AG20443 (cell line): ENCODE data around the gene NYNRIN.
"Not testable (repeated sequence)": the region's sequence is repeated elsewhere in the genome, so short reads cannot be mapped to it uniquely, and the experiment has no call there.

Experiments used
- DNase-seq: peaks from one replicate; pipeline ENCODE4 v3.0.0; 2012; ENCODE audit warnings: low spot score, mixed read lengths

NYNRIN gene

DNA sequence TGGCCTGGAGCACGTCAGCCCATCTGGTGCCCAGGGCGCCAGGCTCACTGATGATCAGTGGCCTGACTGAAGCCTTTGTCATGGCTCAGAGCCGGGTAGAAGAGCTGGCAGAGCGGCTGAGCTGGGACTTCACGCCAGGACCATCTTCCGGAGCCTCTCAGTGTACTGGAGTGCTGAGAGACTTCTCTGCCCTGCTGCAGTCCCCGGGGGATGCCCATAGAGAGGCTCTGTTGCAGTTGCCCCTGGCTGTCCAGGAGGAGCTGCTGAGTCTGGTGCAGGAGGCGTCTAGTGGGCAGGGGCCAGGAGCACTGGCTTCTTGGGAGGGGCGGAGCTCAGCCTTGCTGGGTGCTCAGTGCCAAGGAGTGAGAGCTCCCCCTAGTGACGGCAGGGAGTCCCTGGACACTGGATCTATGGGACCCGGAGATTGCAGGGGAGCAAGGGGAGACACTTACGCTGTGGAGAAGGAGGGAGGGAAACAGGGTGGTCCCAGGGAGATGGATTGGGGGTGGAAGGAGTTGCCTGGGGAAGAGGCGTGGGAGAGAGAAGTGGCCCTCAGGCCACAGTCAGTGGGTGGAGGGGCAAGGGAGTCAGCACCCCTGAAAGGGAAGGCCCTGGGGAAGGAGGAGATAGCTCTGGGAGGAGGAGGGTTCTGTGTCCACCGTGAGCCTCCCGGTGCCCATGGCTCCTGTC, 32.9 kb downstream of the NYNRIN start:
- peak; percentile 91 for DNase-seq

GRCh38 chr14:24432259-24433131, 33.7 kb downstream of the NYNRIN start:
- DNase-seq: no peak

DNA sequence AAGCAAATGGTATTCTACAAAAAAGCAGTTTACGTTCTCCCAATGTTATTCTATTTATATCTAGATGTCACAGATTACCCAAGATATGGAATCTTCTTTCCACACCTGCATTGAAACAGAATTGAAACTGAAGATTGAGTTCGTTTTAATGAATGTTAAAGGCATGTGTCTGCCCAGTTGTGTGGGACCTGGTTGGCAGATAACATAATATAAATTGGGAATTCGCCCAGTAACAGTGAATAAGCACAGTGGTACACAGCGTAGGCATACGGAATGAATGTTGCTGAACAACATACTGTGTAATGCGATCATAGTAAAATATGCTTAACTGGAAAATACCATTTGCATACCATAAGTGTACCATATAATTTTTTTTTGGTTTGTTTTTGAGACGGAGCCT, 35.2 kb downstream of the NYNRIN start:
- no peak for DNase-seq

GRCh38 chr14:24434676-24435075, 35.9 kb downstream of the NYNRIN start:
- no peak for DNase-seq

GRCh38 chr14:24435192-24435810, 36.5 kb downstream of the NYNRIN start:
- DNase-seq: no peak

- no peak for DNase-seq
Observed at GRCh38 chr14:24435998-24436354, 37.2 kb downstream of the NYNRIN start.

DNA sequence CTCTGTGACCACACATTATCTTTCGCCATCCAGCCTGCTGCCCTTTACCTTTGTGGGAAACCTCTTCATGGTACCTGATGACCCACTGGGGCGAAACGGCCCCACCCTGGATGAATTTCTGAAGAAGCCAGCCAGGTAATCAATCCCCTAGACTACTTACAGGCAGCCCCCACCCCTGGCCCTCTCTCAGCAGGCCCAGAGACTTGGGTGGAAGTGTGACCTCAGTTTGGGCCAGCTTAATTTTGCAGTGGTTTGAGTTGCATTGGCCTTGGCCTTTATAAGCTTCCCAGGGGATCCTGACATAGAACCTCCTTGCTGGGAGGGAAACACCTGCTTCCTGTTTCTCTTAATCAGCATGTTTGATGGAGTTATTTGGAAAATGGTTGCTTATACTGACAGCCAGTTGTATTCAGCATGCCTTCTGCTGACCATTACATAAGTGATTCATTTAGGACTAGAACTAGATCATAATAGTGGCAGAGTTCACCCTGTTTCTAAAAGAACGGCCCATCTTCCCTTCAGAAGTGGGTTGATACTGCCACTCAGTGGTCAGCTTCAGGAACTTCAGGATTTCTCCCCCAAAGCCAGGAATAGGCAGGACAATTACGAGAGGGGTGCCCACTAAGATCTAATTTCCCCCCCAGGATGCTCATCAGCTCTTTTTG, 37.7 kb downstream of the NYNRIN start:
- peak; percentile 82 for DNase-seq

GRCh38 chr14:24437020-24437735, 38.4 kb downstream of the NYNRIN start:
- DNase-seq: no peak

DNA sequence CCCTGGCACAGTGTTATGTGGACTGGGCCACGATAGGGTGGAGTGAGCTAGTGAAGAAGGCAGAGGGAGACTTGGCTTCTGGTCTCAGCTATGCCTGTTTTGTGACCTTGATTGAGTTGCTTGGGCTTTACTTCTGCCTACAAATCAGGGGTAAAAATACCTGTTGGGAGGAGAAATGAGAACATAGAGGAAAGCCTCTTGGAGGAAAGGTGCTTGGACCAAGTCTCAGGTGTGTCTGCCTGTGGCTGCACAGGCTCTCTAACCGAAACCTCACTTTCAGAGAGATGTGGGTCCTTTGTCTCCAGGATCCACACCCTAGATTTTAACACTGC, 38.9 kb downstream of the NYNRIN start:
- no peak for DNase-seq

DNA sequence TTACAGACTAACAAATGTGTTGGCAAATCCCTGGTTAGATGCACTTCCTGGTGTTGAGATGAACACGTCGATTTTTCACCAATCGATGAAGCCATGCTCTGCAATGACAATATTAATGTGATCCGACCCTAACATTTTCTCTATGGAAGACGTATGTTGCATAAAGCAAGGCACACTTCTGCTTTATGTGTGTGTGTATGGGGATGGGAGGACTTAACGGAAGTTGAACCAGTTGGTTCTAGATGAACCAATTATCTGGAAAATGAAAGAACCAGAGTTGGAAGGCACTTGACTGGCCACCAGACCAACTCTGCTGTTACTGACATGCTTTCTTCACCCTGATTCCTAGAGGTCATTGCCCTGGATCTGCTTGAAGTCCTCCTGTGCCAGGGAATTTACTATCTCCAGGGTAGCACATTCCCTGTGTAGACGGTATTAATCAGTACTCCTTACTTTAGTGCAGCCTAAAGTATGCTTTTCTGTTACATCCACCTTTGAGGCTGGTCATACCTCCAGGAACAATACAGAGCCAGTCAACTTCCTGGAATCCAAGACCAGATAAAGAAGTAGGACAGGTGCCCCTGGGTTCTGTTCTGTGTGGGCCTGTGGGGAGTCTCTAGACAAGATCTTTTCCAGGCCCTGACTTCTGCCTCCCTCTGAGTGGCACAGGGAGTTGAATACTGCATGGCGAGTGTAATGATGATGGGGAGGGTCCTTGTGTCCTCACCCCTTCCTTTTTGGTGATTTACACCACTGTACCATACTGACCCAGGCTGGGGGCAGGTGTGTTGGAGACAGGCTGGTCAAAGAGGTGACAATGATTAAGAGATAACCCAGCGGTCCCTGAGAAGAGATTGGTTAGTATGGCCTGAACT, 39.7 kb downstream of the NYNRIN start:
- no peak for DNase-seq

GRCh38 chr14:24439257-24439656, 40.5 kb downstream of the NYNRIN start:
- no peak for DNase-seq

- DNase-seq: no peak
Observed at GRCh38 chr14:24439830-24440605, 41.2 kb downstream of the NYNRIN start.

GRCh38 chr14:24440606-24441399, 42.0 kb downstream of the NYNRIN start:
- no peak for DNase-seq

DNA sequence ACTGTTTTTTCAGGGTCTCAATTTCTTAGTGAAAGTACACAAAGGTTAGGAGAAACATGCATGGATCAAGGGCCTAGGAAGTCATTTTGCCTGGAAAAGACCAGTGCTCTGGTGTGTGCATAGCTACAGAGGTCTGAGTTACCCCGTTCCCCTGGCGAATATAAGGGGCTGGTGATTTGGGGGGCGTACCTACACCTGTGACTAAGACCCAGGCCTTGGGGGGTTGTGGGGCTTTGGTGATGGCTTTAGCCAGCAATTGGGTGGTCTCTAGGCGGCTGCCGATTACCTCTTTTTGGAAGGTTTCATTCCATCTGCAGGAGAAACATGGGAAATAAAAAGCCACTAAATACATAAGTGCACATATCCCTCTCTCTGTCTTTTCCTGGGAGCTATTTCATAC, 42.7 kb downstream of the NYNRIN start:
- DNase-seq: no peak

DNA sequence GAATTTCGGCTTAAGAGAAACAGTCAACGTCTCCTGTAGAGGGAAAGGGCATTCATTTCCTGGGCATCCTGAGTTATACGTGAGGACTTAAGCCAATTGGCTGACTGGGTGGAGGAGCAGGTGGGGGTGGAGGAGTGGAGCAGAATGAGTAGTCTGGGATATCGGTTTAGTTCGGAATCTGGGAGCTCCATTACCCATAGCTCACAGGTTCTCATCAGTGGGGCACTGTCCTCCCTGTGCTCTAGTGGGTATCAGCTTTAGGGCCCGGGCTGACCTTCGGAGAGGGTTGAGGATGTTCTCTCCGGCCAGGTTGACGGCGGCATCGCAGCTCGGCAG, 43.1 kb downstream of the NYNRIN start:
- no peak for DNase-seq

DNA sequence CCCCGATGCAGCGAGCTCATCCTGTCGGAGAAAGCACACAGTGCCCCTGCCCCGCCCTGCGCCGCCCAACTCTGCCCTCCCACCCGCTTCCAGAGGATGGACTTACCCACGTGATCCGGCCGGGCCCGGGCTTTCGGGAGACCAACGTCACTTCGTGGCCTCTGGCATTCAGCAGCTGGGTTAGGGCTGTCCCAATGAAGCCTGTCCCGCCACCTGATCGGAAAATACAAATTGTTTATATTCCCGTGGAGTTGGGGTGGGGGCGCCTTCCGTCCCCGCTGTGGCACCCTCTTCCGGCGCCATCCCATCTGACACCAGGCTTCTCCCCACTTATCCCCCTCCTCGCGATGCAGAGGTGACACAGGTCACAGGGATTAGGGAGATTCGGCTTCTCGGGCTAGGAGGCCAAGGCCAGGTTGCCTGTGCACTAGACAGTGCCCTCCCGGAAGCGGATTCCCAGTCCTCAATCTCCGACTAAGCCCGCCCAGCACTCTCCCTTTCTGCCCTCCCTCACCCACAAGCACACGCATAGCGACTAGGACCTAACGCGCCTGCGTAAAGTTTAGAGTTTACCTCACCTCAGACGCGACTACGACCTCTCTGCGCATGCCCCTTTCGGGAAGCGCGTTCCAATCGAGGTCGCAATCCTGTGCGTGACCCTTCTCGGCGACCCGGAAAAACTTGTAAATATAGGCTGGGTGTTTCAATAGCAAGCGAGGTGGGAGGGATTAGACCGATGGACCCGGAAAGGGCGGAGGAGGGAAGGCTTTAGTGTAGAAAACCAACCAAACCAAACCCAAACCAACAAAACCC, 43.6 kb downstream of the NYNRIN start, which contains the start of gene SDR39U1:
TSS of gene SDR39U1 (minus strand) at position 537 of the 813 bp plus-strand sequence. CDS start at position 530, 7 bp downstream.
- DNase-seq: peak; percentile 97

DNA sequence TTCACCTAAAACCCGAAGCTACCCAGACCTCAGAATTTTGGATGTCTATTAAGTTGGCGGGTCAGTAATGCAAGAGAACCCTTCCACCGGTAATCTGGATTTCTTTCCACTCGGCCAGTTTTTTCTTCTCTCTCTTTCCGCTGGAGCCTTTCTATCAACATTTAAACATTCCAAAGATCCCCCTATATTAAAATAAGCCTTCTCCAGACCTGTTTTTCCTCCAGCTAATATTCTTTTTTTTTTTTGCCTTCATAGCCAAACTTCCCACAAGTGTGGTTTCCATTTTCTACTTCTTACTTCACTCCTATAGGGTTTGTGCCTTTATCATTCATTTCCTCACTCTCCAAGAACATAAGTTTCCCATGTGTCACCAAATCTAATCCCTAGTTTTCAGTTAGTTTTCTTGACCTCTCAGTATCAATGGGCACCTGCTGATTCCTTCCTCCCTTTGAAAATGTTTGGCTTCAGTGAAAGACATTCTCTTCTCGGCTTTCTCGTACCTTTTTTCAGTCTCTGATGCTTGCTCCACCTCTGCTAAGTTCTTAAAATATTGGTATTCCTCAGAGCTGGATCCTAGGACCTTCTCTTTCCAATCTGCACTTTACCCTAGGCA, 44.4 kb downstream of the NYNRIN start:
- DNase-seq: no peak

- not testable (repeated sequence) for DNase-seq
Observed at GRCh38 chr14:24450828-24451227, 52.0 kb downstream of the NYNRIN start.
